Esophagus (tissue), 2 donors: ENCODE data around the gene UBE2N. TPM values are rescaled to one million over a fixed set of nuclear protein-coding genes. Genes with fewer than 3 reads are reported as not detected.
A peak's percentile ranks its signal among the peaks of the same experiment; 100 is the strongest.
"Not testable (repeated sequence)": the region's sequence is repeated elsewhere in the genome, so short reads cannot be mapped to it uniquely, and the experiment has no call there.

Experiments used
- H3K27ac ChIP-seq, 2 donors: one replicate each; pipeline ENCODE4 v1.5.1; 2013; ENCODE audit warnings: low read depth in 2 of 2, mild to moderate bottlenecking in 2 of 2, inconsistent platforms in 1 of 2, low read length in 1 of 2, moderate library complexity in 1 of 2
- H3K27me3 ChIP-seq, 2 donors: one replicate each; pipeline ENCODE4 v1.6.1; 2013; ENCODE audit warnings: low read length in 2 of 2, control low read depth in 1 of 2, mild to moderate bottlenecking in 1 of 2; ENCODE audit not compliant: insufficient read depth in 2 of 2, control insufficient read depth in 1 of 2
- H3K36me3 ChIP-seq, 2 donors: one replicate each; pipeline ENCODE4 v1.6.1; 2013; ENCODE audit warnings: low read length in 1 of 2; ENCODE audit not compliant: control insufficient read depth in 2 of 2, insufficient read depth in 2 of 2
- H3K4me1 ChIP-seq, 2 donors: one replicate each; pipeline ENCODE4 v1.6.1; 2013; ENCODE audit warnings: low read length in 1 of 2; ENCODE audit not compliant: control insufficient read depth in 2 of 2, insufficient read depth in 2 of 2
- H3K4me3 ChIP-seq, 2 donors: one replicate each; pipeline ENCODE4 v1.5.1; 2013; ENCODE audit warnings: low read length in 2 of 2, mild to moderate bottlenecking in 2 of 2, low read depth in 1 of 2, moderate library complexity in 1 of 2
- H3K9me3 ChIP-seq, 2 donors: one replicate each; pipeline ENCODE4 v1.6.1; 2013; ENCODE audit warnings: mild to moderate bottlenecking in 2 of 2, low read depth in 1 of 2, low read length in 1 of 2, moderate library complexity in 1 of 2; ENCODE audit not compliant: control insufficient read depth in 2 of 2, insufficient read depth in 1 of 2
- WGBS, 2 donors: extraction: QIAGEN DNeasy Blood & Tissue Kit; methylation state at CpG; one replicate each; pipeline ENCODE4 v1.1.7; 2013; 5-methylcytosine and 5-hydroxymethylcytosine counted together
- polyA plus RNA-seq, 2 donors: library from polyadenylated mRNA; stranded (reverse); fragments of 200-250 nt; gene quantifications; one replicate each; pipeline ENCODE4 v1.2.3, GENCODE V29; 2013
- donor health status: healthy with polysubstance abuse.
- donor health status: Bipolar disorder and iron deficiency.

UBE2N gene
- polyA plus RNA-seq, 2 donors = 45.3 to 66.2 TPM

DNA sequence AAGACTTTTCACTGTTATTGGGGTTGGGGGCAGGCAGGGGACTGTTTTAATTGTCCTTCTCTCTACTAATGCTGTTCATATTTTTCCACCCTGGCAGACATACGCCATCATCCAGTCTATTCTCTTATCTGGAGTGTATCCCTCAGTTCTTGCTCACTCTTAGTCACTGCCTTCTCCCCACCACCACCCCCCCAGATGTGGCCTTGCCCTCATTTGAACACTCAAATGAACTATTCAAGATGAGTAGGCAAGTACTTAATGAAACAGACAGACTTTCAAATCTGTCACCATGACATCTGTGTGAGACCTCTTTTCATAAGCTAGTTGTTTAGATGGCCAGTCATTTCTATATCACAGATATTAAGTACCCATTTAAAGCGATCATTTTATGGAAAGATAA lies 54.0 kb downstream of the UBE2N start:
- no peak overlapping the region for H3K27ac ChIP-seq
- H3K9me3 ChIP-seq = no peaks in the 10 kb centered on the region
- no peaks in the 10 kb centered on the region for H3K36me3 ChIP-seq
- WGBS, 2 donors = 63 to 74% methylated on average over 2 of the region's 2 CpGs
- no peak overlapping the region for H3K4me3 ChIP-seq
- no peaks in the 10 kb centered on the region for H3K27me3 ChIP-seq
- no peaks in the 10 kb centered on the region for H3K4me1 ChIP-seq

DNA sequence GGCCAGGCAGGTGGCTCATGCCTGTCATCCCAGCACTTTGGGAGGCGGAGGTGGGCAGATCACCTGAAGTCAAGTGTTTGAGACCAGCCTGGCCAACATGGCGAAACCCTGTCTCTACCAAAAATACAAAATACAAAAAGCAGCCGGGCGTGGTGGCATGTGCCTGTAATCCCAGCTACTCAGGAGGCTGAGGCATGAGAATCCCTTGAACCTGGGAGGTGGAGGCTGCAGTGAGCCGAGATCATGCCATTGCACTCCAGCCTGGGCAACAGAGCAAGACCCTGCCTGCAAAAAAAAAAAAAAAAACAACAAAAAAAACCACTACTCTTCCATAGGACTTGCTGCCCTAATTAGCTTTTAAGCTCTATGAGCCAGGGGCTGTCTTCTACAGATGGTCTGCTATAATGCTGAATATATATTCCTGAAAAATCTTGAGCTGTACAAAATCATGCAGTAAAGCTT lies 59.7 kb downstream of the UBE2N start:
- H3K27ac ChIP-seq = peak overlapping the region in 1 of 2 donors; percentile 49
- H3K27me3 ChIP-seq, H3K36me3 ChIP-seq, H3K4me1 ChIP-seq, H3K9me3 ChIP-seq, H3K4me3 ChIP-seq: not testable (repeated sequence)
- WGBS, 2 donors = 76 to 82% methylated on average over 5 of the region's 5 CpGs

DNA sequence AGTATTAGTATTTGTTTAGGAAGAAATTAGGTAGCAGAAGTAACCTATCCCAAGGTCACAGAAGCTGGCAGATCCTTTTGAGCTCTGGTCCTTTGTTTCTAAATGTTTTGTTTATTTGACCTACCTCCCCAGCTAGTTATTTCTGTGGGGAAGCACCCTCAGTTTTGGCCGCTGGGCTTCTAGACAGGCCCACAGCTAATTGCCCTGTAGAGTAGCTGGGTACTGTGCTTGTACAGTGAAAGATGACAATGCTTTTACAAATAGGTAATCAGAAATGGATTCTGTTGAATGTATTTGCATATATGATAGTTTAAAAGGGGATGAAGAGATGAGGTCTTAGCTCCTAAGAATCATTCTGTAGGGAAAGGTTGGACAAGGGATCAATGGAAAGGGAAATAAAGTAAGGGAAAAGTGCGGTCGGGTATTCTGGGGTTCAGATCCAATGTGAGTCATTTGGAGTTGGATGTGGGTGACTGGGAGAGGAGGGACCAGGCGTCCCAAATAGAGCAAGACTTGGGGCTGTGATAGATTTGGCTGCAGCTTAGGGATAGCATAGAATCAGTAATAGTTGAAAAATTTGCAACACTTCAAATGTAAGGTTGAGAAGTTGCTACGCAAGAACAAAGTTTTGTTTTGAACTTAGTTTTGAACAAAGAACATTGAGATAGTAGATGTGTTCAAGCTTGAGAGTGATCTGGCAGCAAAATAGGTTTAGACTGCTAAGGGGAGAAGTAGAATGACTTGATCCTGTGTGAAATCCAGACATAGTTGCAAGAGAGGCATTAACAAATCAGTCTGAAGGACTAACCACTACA lies 60.4 kb downstream of the UBE2N start:
- Histone ChIP-seq H3K27ac (peak overlapping the region in 1 of 2 donors; percentile 49), H3K4me3 (peak overlapping the region in 1 of 2 donors; percentile 94), H3K27me3 (no peaks in the 10 kb centered on the region), H3K9me3 (no peaks in the 10 kb centered on the region), H3K36me3 (peaks cover 0 to 2% of the 10 kb centered on the region in 2 donors), H3K4me1 (peaks cover under 1 to 4% of the 10 kb centered on the region in 2 donors)
- WGBS, 2 donors = 34 to 40% methylated on average over 5 of the region's 5 CpGs

DNA sequence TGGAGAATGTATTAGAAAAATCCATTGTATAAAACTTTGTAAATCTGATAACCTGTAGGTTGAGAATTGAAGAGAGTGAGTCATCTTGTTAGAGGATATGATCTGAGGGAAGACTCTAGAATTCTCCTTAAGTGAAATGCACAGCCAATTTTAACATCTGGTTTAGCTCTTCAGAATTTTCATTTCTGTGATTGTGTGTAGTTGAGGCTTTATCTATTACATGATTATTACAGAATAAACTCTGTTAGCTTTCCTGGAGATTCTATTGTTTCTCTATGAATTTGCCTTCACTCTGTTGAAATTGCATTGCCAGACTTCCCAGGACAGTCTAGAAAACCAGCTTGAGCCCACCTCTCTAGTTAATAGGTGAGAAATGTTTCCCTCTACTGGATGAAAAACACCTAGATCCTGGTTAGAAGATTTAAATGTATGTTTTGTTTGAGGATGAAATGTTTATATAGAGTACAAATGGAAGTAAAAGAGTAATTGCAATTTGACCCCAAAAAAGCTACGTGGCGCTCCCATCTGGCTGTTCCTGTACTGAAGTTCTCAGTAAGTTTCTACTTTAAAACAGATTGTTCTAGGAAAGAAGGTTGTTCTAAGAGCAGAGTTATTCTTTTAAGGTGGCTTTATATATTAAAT lies 61.1 kb downstream of the UBE2N start:
- peaks cover 2 to 5% of the 10 kb centered on the region in 2 donors for H3K4me1 ChIP-seq

DNA sequence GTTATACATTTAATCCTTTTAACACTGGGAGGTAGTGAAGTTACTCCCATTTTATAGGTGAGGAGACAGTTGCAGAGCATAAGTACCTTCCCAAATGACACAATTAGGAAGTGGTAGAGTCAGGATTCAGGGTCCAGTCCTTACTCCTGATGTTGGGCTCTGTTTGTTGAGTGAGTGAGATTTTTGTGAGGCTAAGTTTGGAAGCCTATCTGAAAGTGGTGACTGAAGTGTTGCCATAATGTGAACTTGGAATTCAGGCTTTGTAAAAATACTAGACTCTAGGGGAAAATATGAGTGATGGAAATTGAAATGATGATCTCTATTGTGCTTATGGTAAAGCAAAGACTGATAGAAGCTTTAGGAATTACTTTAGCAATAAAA lies 61.8 kb downstream of the UBE2N start:
- peak overlapping the region in 1 of 2 donors; percentile 94 for H3K4me3 ChIP-seq
- no peaks in the 10 kb centered on the region for H3K27me3 ChIP-seq
- H3K36me3 ChIP-seq = peaks cover 0 to 2% of the 10 kb centered on the region in 2 donors
- H3K9me3 ChIP-seq = no peaks in the 10 kb centered on the region
- H3K4me1 ChIP-seq = peaks cover 2 to 5% of the 10 kb centered on the region in 2 donors
- peak overlapping the region; percentile 17 to 60 for H3K27ac ChIP-seq

More for the DNA sequence above, 61.1 kb downstream of the UBE2N start:
- Histone ChIP-seq H3K27ac (peak overlapping the region in 1 of 2 donors; percentile 27), H3K9me3 (no peaks in the 10 kb centered on the region), H3K27me3 (no peaks in the 10 kb centered on the region), H3K4me3 (peak overlapping the region in 1 of 2 donors; percentile 94), H3K36me3 (peaks cover 0 to 2% of the 10 kb centered on the region in 2 donors)
- WGBS, 2 donors = 21 to 27% methylated on average over 2 of the region's 2 CpGs

DNA sequence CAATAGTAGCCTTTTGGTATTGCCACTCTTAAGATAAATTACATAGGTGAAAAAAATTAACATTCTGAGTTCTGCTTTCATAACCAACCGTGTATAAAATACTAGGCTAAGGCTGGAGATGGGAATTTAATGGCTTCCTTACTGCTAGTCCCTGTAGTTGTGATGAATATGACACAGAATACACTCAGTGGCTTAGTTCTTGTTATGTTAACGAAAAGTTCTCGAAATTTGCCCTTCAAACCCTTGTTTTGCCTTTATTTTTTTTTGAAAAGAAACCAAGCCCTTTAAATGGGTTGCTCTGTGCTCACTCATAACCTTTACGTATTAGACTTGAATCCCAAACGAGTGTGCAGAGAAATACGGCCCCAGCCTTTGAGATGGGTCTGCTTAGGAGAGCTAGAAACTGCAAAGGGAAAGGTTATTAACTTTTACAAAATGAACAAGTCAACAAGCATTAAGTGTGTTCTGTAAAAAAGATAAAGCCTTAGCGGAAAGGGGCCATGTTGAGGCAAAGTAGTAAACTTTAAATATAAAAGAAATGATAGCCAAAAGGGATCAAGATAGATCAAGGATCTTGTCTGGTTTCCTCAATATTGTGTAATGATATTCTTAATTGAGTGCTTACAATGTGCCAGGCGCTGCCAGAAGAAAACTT lies 62.3 kb downstream of the UBE2N start:
- Histone ChIP-seq H3K4me1 (peaks cover 2 to 5% of the 10 kb centered on the region in 2 donors), H3K9me3 (no peaks in the 10 kb centered on the region), H3K4me3 (peak overlapping the region; percentile 20 to 94), H3K36me3 (peaks cover 0 to 2% of the 10 kb centered on the region in 2 donors), H3K27me3 (no peaks in the 10 kb centered on the region), H3K27ac (peak overlapping the region; percentile 17 to 95)
- WGBS, 2 donors = 3 to 4% methylated on average over 8 of the region's 8 CpGs

DNA sequence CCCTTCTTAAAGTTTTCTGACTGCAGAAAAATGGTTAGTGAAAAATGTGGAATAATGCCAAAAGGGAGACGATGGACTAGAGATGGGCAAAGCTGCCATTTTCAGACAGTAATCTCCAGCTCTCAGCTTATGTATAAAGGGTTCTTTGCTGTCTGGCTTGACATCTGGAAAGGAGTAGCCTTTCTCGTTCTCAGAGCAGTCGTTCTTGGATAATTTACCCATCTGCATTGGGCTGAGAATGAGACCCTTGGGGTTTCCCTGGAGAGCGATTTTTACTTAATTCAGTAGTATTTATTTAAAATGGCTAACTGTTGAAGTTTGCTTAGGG lies 62.8 kb downstream of the UBE2N start:
- no peaks in the 10 kb centered on the region for H3K27me3 ChIP-seq
- H3K4me1 ChIP-seq = peaks cover 2 to 5% of the 10 kb centered on the region in 2 donors
- H3K36me3 ChIP-seq = peaks cover 0 to 2% of the 10 kb centered on the region in 2 donors
- H3K4me3 ChIP-seq = peak overlapping the region; percentile 68 to 94
- peak overlapping the region; percentile 91 to 95 for H3K27ac ChIP-seq
- H3K9me3 ChIP-seq = no peaks in the 10 kb centered on the region
- WGBS, 2 donors = 0 to 1% methylated on average over 4 of the region's 4 CpGs

DNA sequence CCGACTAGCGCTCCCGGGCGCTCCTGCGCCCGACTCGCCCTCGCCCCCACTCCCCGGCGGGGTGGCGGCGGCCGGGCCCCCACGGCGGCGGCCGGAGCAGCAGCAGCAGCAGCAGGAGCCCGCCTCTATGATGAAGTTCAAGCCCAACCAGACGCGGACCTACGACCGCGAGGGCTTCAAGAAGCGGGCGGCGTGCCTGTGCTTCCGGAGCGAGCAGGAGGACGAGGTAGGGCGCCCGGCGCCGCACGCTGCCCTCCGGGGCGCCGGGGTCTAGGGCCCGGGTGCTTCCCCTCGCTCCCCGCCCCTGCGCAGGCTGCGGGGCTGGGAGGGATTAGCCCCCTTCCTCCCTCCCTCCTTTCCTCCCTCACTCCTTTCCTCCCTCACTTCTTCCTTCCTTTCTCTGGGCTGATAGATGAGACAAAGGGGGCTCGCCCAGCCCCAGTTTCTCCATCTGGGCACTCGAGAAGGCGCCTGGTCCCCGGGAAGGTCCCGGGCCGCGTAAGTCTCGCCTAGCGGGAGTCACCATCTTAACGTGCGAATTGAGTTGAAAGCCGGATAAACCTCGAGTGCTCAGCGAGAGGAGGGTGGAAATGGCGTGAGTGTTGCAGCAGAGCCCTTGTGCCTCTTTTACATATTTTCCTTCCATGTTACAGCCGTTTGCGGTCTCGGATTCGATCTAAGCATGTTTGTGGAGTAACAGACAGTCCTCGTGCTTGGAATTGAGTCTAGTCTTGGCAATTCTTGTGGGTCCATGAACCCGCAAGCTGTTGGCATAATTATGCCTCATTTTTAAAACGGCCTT lies 63.4 kb downstream of the UBE2N start:
- H3K27me3 ChIP-seq, H3K9me3 ChIP-seq, H3K36me3 ChIP-seq, H3K4me1 ChIP-seq: not testable (repeated sequence)
- H3K27ac ChIP-seq = peak overlapping the region; percentile 91 to 95
- 0 to 1% methylated on average over 22 to 46 of the region's 64 CpGs for WGBS, 2 donors
- peak overlapping the region; percentile 68 to 94 for H3K4me3 ChIP-seq
